PFSK-1 (cell line): ENCODE measurements around the gene CCDC12.

ENCODE experiments used
- POLR2AphosphoS5 ChIP-seq: IDR thresholded peaks from 2 replicates; pipeline ENCODE4 v1.6.1; 2012; ENCODE audit warnings: low read depth, mild to moderate bottlenecking, control low read depth, low read length, moderate library complexity
- SIN3A ChIP-seq: IDR thresholded peaks from 2 replicates; pipeline ENCODE4 v1.6.1; 2012; ENCODE audit warnings: mild to moderate bottlenecking, low read length, moderate library complexity, borderline replicate concordance; ENCODE audit not compliant: insufficient read depth
- TAF1 ChIP-seq: IDR thresholded peaks from 2 replicates; pipeline ENCODE4 v1.6.1; 2012; ENCODE audit warnings: low read length, control low read depth, borderline replicate concordance; ENCODE audit not compliant: insufficient read depth
- TF ChIP-seq, protein P1 (sequence below), 2 experiments: IDR thresholded peaks; 2 replicates each; pipeline versions ENCODE4 v1.6.1 to v1.8.0; 2011 to 2012; ENCODE audit warnings: low read depth in 2 of 2, low read length in 2 of 2, control low read depth in 1 of 2, inconsistent platforms in 1 of 2, mild to moderate bottlenecking in 1 of 2, moderate library complexity in 1 of 2; ENCODE audit not compliant: insufficient read depth in 1 of 2

DNA sequence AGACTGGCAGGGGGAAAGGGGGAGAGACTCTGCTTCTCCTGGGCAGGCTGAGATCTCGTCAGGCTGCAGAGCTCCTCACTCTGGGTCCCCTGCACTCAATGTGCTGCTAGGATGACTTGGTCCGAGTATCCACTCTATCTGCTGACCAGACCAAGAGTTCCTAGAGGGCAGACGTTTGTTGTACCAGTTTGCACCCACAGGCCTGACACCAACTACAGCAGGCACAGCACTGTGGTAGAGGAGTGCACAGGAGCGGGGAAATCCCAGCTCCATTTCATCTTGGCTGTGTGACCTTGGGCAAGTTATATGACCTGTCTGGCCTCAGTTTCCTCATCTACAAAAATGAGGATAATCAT is 29.0 kb downstream of the CCDC12 start:
- TF ChIP-seq SIN3A (no peak), POLR2AphosphoS5 (no peak), TAF1 (no peak)
- TF ChIP-seq, protein P1, sequence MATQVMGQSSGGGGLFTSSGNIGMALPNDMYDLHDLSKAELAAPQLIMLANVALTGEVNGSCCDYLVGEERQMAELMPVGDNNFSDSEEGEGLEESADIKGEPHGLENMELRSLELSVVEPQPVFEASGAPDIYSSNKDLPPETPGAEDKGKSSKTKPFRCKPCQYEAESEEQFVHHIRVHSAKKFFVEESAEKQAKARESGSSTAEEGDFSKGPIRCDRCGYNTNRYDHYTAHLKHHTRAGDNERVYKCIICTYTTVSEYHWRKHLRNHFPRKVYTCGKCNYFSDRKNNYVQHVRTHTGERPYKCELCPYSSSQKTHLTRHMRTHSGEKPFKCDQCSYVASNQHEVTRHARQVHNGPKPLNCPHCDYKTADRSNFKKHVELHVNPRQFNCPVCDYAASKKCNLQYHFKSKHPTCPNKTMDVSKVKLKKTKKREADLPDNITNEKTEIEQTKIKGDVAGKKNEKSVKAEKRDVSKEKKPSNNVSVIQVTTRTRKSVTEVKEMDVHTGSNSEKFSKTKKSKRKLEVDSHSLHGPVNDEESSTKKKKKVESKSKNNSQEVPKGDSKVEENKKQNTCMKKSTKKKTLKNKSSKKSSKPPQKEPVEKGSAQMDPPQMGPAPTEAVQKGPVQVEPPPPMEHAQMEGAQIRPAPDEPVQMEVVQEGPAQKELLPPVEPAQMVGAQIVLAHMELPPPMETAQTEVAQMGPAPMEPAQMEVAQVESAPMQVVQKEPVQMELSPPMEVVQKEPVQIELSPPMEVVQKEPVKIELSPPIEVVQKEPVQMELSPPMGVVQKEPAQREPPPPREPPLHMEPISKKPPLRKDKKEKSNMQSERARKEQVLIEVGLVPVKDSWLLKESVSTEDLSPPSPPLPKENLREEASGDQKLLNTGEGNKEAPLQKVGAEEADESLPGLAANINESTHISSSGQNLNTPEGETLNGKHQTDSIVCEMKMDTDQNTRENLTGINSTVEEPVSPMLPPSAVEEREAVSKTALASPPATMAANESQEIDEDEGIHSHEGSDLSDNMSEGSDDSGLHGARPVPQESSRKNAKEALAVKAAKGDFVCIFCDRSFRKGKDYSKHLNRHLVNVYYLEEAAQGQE (IDR thresholded peaks at IDR 0.05; ENCODE audit: insufficient read depth in 1 of 2, low read depth in 2 of 2, low read length in 2 of 2): no peak
